H1 (cell line): ENCODE results near the gene LRRTM4. TPM values are rescaled to one million over a fixed set of nuclear protein-coding genes. Genes with fewer than 3 reads are reported as not detected.
"Not testable (repeated sequence)": the region's sequence is repeated elsewhere in the genome, so short reads cannot be mapped to it uniquely, and the experiment has no call there.

Source experiments
- CTCF ChIA-PET: fragments of 300-600 bp; sonication (Branson Sonifier 250); formaldehyde crosslinking; loops from one replicate; lab custom pipeline; 2021; ENCODE audit not compliant: partially characterized antibody; lab: Charles Lee
- POLR2A ChIA-PET: fragments of 300-600 bp; sonication (Branson Sonifier 250); formaldehyde crosslinking; loops from one replicate; lab custom pipeline; 2021; ENCODE audit warnings: inconsistent platforms; ENCODE audit not compliant: partially characterized antibody; lab: Charles Lee
- DNase-seq, 2 experiments: peaks; one replicate each; pipeline versions ENCODE4 v3.0.0 to v3.0.0-alpha.2; 2010 to 2022; ENCODE audit warnings: low spot score in 2 of 2, low read depth in 1 of 2, mixed read lengths in 1 of 2
- FAIRE-seq: peaks from 2 replicates; lab custom pipeline; 2011; peaks lifted over from hg19 to GRCh38; lab: Jason Lieb, UNC
- H2AFZ ChIP-seq: 2 replicates; pipeline ENCODE4 v1.8.1; 2012; ENCODE audit warnings: low read length, inconsistent platforms
- H2AK5ac ChIP-seq: 2 replicates; pipeline ENCODE4 v1.6.1; 2013; ENCODE audit warnings: low read depth, low read length
- H2BK120ac ChIP-seq: replicated peaks from 2 replicates; pipeline ENCODE3; 2013; ENCODE audit warnings: low read depth, low read length, inconsistent platforms
- H2BK12ac ChIP-seq: 2 replicates; pipeline ENCODE4 v1.6.1; 2013; ENCODE audit warnings: low read depth, low read length
- H2BK15ac ChIP-seq: 2 replicates; pipeline ENCODE4 v1.6.1; 2013; ENCODE audit warnings: low read length
- H2BK20ac ChIP-seq: 2 replicates; pipeline ENCODE4 v1.6.1; 2013; ENCODE audit warnings: low read length
- H2BK5ac ChIP-seq: 2 replicates; pipeline ENCODE4 v1.6.1; 2013; ENCODE audit warnings: low read depth, low read length
- H3K14ac ChIP-seq: 2 replicates; pipeline ENCODE4 v1.6.1; 2013; ENCODE audit warnings: inconsistent platforms; ENCODE audit not compliant: insufficient read length
- H3K18ac ChIP-seq: 2 replicates; pipeline ENCODE4 v1.6.1; 2013; ENCODE audit warnings: low read length; ENCODE audit errors: extremely low read depth
- H3K23ac ChIP-seq: 2 replicates; pipeline ENCODE4 v1.6.1; 2013; ENCODE audit warnings: inconsistent platforms; ENCODE audit not compliant: insufficient read length
- H3K23me2 ChIP-seq: 2 replicates; pipeline ENCODE4 v1.6.1; 2013; ENCODE audit warnings: low read depth, low read length
- H3K27ac ChIP-seq: 2 replicates; pipeline ENCODE4 v1.6.1; 2011; ENCODE audit warnings: low read depth, low read length, inconsistent platforms
- H3K27me3 ChIP-seq, 4 experiments: replicated peaks in 1 of 4; 1 replicate in 1 of 4; 2 replicates in 3 of 4; pipeline versions ENCODE4 v1.6.1 to v1.8.1; 2011 to 2013; ENCODE audit warnings: low read length in 3 of 4, mild to moderate bottlenecking in 3 of 4, inconsistent platforms in 2 of 4, mixed read lengths in 2 of 4, moderate library complexity in 1 of 4; ENCODE audit not compliant: control insufficient read depth in 3 of 4, insufficient read depth in 3 of 4; ENCODE audit errors: extremely low read depth in 1 of 4
- H3K36me3 ChIP-seq, 4 experiments: 2 replicates each; pipeline versions ENCODE4 v1.6.1 to v1.8.1; 2011 to 2013; ENCODE audit warnings: mild to moderate bottlenecking in 4 of 4, low read length in 3 of 4, moderate library complexity in 2 of 4, control low read depth in 1 of 4, inconsistent platforms in 1 of 4; ENCODE audit not compliant: insufficient read depth in 4 of 4, control insufficient read depth in 2 of 4
- H3K4ac ChIP-seq: replicated peaks from 2 replicates; pipeline ENCODE3; 2013; ENCODE audit warnings: low read length, low read depth, mixed read lengths, inconsistent platforms; ENCODE audit not compliant: insufficient read length
- H3K4me1 ChIP-seq, 4 experiments: replicated peaks in 1 of 4; 1 replicate in 1 of 4; 2 replicates in 3 of 4; pipeline versions ENCODE4 v1.6.1 to v1.8.1; 2011 to 2013; ENCODE audit warnings: low read length in 3 of 4, inconsistent platforms in 2 of 4, mixed read lengths in 1 of 4; ENCODE audit not compliant: insufficient read depth in 4 of 4, control insufficient read depth in 3 of 4
- H3K4me2 ChIP-seq, 2 experiments: 2 replicates each; pipeline versions ENCODE4 v1.6.1 to v1.8.1; 2011 to 2013; ENCODE audit warnings: low read depth in 2 of 2, low read length in 2 of 2, control low read depth in 1 of 2, inconsistent platforms in 1 of 2, mild to moderate bottlenecking in 1 of 2; ENCODE audit not compliant: insufficient read depth in 1 of 2
- H3K4me3 ChIP-seq, 4 experiments: fragments of 200-600, 300-600 bp in 1 of 4; sonication (generic), shearing (Covaris generic), sonication (Bioruptor Twin) in 1 of 4; 2 replicates each; pipeline versions ENCODE4 v1.5.1 to v1.8.1; 2011 to 2016; ENCODE audit warnings: low read length in 4 of 4, low read depth in 3 of 4, control low read depth in 2 of 4, inconsistent platforms in 2 of 4, mild to moderate bottlenecking in 2 of 4, mixed read lengths in 1 of 4, moderate library complexity in 1 of 4; ENCODE audit not compliant: insufficient read depth in 2 of 4; ENCODE audit errors: extremely low read depth in 1 of 4
- H3K56ac ChIP-seq: replicated peaks from 2 replicates; pipeline ENCODE3; 2013; ENCODE audit warnings: low read depth, mild to moderate bottlenecking, mixed read lengths, low read length, inconsistent platforms; ENCODE audit not compliant: insufficient read length
- H3K79me1 ChIP-seq: 2 replicates; pipeline ENCODE4 v1.6.1; 2013; ENCODE audit warnings: low read depth, low read length, control low read depth
- H3K79me2 ChIP-seq, 2 experiments: 2 replicates each; pipeline versions ENCODE4 v1.6.1 to v1.8.1; 2012 to 2013; ENCODE audit warnings: low read length in 2 of 2, mild to moderate bottlenecking in 2 of 2, inconsistent platforms in 1 of 2; ENCODE audit not compliant: insufficient read depth in 2 of 2, control insufficient read depth in 1 of 2
- H3K9ac ChIP-seq, 4 experiments: replicated peaks in 1 of 4; 1 replicate in 1 of 4; 2 replicates in 3 of 4; pipeline versions ENCODE4 v1.6.1 to v1.8.1; 2011 to 2013; ENCODE audit warnings: low read depth in 3 of 4, low read length in 3 of 4, control low read depth in 2 of 4, mild to moderate bottlenecking in 2 of 4, moderate library complexity in 2 of 4, inconsistent platforms in 1 of 4; ENCODE audit errors: extremely low read depth in 1 of 4
- H3K9me3 ChIP-seq, 2 experiments: 2 replicates each; pipeline versions ENCODE4 v1.6.1 to v1.8.1; 2012 to 2013; ENCODE audit warnings: mild to moderate bottlenecking in 2 of 2, moderate library complexity in 2 of 2, control low read depth in 1 of 2, inconsistent platforms in 1 of 2, low read depth in 1 of 2, low read length in 1 of 2, mixed read lengths in 1 of 2; ENCODE audit not compliant: insufficient read depth in 2 of 2
- H4K20me1 ChIP-seq, 2 experiments: replicated peaks in 1 of 2; 2 replicates each; pipeline versions ENCODE3 to v1.8.1; 2011 to 2013; ENCODE audit warnings: inconsistent platforms in 2 of 2, low read length in 2 of 2, mild to moderate bottlenecking in 1 of 2; ENCODE audit not compliant: insufficient read depth in 2 of 2, control insufficient read depth in 1 of 2
- H4K5ac ChIP-seq: 2 replicates; pipeline ENCODE4 v1.6.1; 2013; ENCODE audit warnings: low read length, low read depth, mixed read lengths, inconsistent platforms; ENCODE audit not compliant: insufficient read length
- H4K8ac ChIP-seq: 2 replicates; pipeline ENCODE4 v1.8.0; 2013; ENCODE audit warnings: mild to moderate bottlenecking, moderate library complexity, low read length, inconsistent platforms; ENCODE audit not compliant: insufficient read depth; ENCODE audit errors: extremely low read depth
- H4K91ac ChIP-seq: replicated peaks from 2 replicates; pipeline ENCODE3; 2013; ENCODE audit warnings: low read length, mixed read lengths, inconsistent platforms; ENCODE audit not compliant: insufficient read length
- HDAC2 ChIP-seq, 2 experiments: fragments of 300-600 bp in 1 of 2; sonication (generic) in 1 of 2; IDR thresholded peaks; 2 replicates each; pipeline ENCODE4 v1.6.1; 2011 to 2012; ENCODE audit warnings: low read depth in 2 of 2, low read length in 2 of 2, mild to moderate bottlenecking in 2 of 2, moderate library complexity in 2 of 2, borderline replicate concordance in 1 of 2, inconsistent platforms in 1 of 2
- POLR2A ChIP-seq, 2 experiments: IDR thresholded peaks; 1 replicate in 1 of 2; 2 replicates in 1 of 2; pipeline ENCODE4 v1.6.1; 2011; ENCODE audit warnings: low read depth in 2 of 2, low read length in 2 of 2, mild to moderate bottlenecking in 2 of 2; ENCODE audit errors: control extremely low read depth in 1 of 2
- POLR2AphosphoS5 ChIP-seq: IDR thresholded peaks from 2 replicates; pipeline ENCODE4 v1.6.1; 2011; ENCODE audit warnings: low read depth, low read length
- SAP30 ChIP-seq: fragments of 300-600 bp; sonication (generic); IDR thresholded peaks from 2 replicates; pipeline ENCODE4 v1.7.1; 2012; ENCODE audit warnings: low read length, moderate library complexity, mild to moderate bottlenecking, inconsistent platforms; ENCODE audit not compliant: insufficient read depth, insufficient replicate concordance
- SIN3A ChIP-seq, 2 experiments: IDR thresholded peaks in 1 of 2; conservative IDR thresholded peaks in 1 of 2; 2 replicates each; pipeline ENCODE4 v1.6.1; 2011 to 2012; ENCODE audit warnings: low read length in 2 of 2, improper control_type of control experiment in 1 of 2, low read depth in 1 of 2, mild to moderate bottlenecking in 1 of 2
- TAF1 ChIP-seq: IDR thresholded peaks from 2 replicates; pipeline ENCODE4 v1.6.1; 2011; ENCODE audit warnings: mild to moderate bottlenecking, low read depth, low read length
- TBP ChIP-seq: IDR thresholded peaks from 2 replicates; pipeline ENCODE4 v1.6.1; 2011; ENCODE audit warnings: low read depth, low read length, improper control_type of control experiment
- WGBS, 2 experiments: shearing (Covaris generic) in 1 of 2; methylation state at CpG; one replicate each; pipeline versions ENCODE4 v1.1.6 to v1.1.7; 2013 to 2015; ENCODE audit warnings: low lambda C conversion rate in 2 of 2, mixed read lengths in 2 of 2, inconsistent platforms in 1 of 2, low coverage in 1 of 2, missing lambda C conversion rate in 1 of 2; ENCODE audit not compliant: insufficient replicate concordance in 2 of 2, insufficient coverage in 1 of 2, insufficient read length in 1 of 2; ENCODE audit errors: extremely low coverage in 1 of 2, missing lambda C conversion rate in 1 of 2; 5-methylcytosine and 5-hydroxymethylcytosine counted together
- polyA plus RNA-seq, 7 experiments: library from polyadenylated mRNA; depleted of rRNA in 3 of 7; stranded (reverse) in 5 of 7; unstranded in 2 of 7; fragments of >200 nt in 5 of 7; fragments of 200-250 nt in 2 of 7; gene quantifications; 1 replicate in 5 of 7; 2 replicates in 1 of 7; 4 replicates in 1 of 7; pipeline versions ENCODE4 v1.2.1 to v1.2.3, GENCODE V29; 2011 to 2013; ENCODE audit warnings: missing spikeins in 2 of 7, mixed read lengths in 2 of 7
- total RNA-seq: library from RNA; stranded (reverse); fragmentation: NEBNext Ultra II Directional; extraction: Animal tissue kit (Norgen Biotek cat#: 25700); gene quantifications from 2 replicates; pipeline ENCODE4 v1.2.1, GENCODE V29; 2021

LRRTM4 gene
- total and polyA plus RNA-seq, 2 of the 8 experiments (the other 6 are each of a cell fraction or from before 2014, with no cell fraction given): 3.6 to 9.5 TPM

GRCh38 chr2:77088424-77088823 lies 433.8 kb downstream of the LRRTM4 start:
- H2BK12ac ChIP-seq, H3K23me2 ChIP-seq, H3K9me3 ChIP-seq, H2BK20ac ChIP-seq, H3K79me1 ChIP-seq, H2BK15ac ChIP-seq, H4K20me1 ChIP-seq, H3K27me3 ChIP-seq, H4K8ac ChIP-seq, H4K5ac ChIP-seq, H2BK5ac ChIP-seq, FAIRE-seq, H4K91ac ChIP-seq, H3K23ac ChIP-seq, H3K56ac ChIP-seq: not testable (repeated sequence)
- Histone ChIP-seq H3K4me2 (peak overlapping the region; percentile 52 to 68), H3K4me3 (peak overlapping the region; percentile 70 to 85 (median 74)), H3K36me3 (peaks cover 0 to 18% (median 6%) of the 10 kb centered on the region in 4 experiments; a peak in 2 of 8 replicates), H3K18ac (peak overlapping the region; percentile 79; the same call in 1 of the 2 replicates), H3K9ac (peak overlapping the region in 3 of 4 experiments; percentile 58 to 82 (median 76); a peak in 6 of 7 replicates), H3K4me1 (peaks cover 0 to 20% (median 4%) of the 10 kb centered on the region in 4 experiments; a peak in 4 of 7 replicates), H3K79me2 (peaks cover 4 to 48% of the 10 kb centered on the region in 2 experiments; a peak in 3 of 4 replicates)
- peak in 1 of 2 experiments; percentile 65 for DNase-seq
- TF ChIP-seq TAF1: peak; percentile 55; the same call in 1 of the 2 replicates
- TF ChIP-seq POLR2AphosphoS5: peak; percentile 64
- peak; percentile 54; the same call in 1 of the 2 replicates for TF ChIP-seq TBP
- peak; percentile 12 for TF ChIP-seq SAP30
- TF ChIP-seq HDAC2 (IDR thresholded peaks at IDR 0.05; ENCODE audit: borderline replicate concordance in 1 of 2, low read depth in 2 of 2, low read length in 2 of 2): 0 out of 4 replicates have a peak, but pooled peaks of 1 of the 2 experiments have one; percentile 26
- TF ChIP-seq SIN3A (conservative IDR thresholded peaks at IDR 0.05 in 1 of 2, IDR thresholded peaks at IDR 0.05 in 1 of 2; ENCODE audit: low read depth in 1 of 2, low read length in 2 of 2): 0 out of 4 replicates have a peak, but pooled peaks have one; percentile 15 to 30
- TF ChIP-seq POLR2A (IDR thresholded peaks at IDR 0.05; ENCODE audit: control extremely low read depth in 1 of 2, low read depth in 2 of 2, low read length in 2 of 2): peak in 1 of 2 experiments; percentile 74; a peak in 2 of 3 replicates
- TF ChIP-seq, all 59 proteins: peak for 7; not testable (repeated sequence) for 52
- H2BK120ac ChIP-seq, H2AFZ ChIP-seq, H2AK5ac ChIP-seq, CTCF ChIA-PET, H3K14ac ChIP-seq, H3K4ac ChIP-seq: not testable (repeated sequence)
- POLR2A ChIA-PET: interaction anchor here (1.2 to 2.0 kb wide), 2 partner anchors 8 to 12 kb away, joined by 10 to 14 read pairs; no protein-coding TSS in a partner anchor
- H3K27ac ChIP-seq: peak overlapping the region; percentile 77; the same call in 1 of the 2 replicates
- 1% methylated on average over 13 of the region's 13 CpGs; no CpG with 5 or more reads in 1 of the 2 experiments for WGBS, 2 experiments
